ENCODE results near the gene CDKL5. TPM values are rescaled to one million over a fixed set of nuclear protein-coding genes. Genes with fewer than 3 reads are reported as not detected.
A peak's percentile ranks its signal among the peaks of the same experiment; 100 is the strongest.

CDKL5 gene
- total RNA-seq, 2 donors from 2014 or later, result 4.2 to 5.0 TPM

DNA sequence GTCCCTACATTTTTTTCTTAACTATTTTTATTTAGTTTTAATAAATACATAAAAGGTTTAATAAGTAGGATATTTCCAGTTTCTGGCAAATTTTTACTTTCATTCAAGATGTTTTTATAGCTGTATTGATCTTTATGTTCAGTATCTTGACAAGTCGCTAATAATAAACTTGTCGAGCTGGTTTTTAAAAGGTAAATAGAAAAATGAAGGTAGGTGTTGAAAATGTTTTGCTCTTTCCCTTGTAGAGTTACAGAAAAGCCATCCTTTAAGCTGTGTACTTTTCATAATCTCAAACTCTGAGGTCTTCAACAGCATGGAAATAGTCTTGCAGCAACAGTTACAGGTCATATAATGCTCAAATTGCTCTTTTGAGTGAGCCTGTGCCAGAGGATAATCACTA lies 193.9 kb downstream of the CDKL5 start:
- DNase-seq (no peak), ATAC-seq (peak; percentile 30)
- intact Hi-C loops (cut with DNase I, micrococcal nuclease), result no loop called here

GRCh38 chrX:18620349-18620748 lies 194.9 kb downstream of the CDKL5 start:
- intact Hi-C loops (cut with DNase I, micrococcal nuclease), result no loop called here
- DNase-seq, result peak in 1 of 2 donors; percentile 7
- peak; percentile 33 for ATAC-seq

DNA sequence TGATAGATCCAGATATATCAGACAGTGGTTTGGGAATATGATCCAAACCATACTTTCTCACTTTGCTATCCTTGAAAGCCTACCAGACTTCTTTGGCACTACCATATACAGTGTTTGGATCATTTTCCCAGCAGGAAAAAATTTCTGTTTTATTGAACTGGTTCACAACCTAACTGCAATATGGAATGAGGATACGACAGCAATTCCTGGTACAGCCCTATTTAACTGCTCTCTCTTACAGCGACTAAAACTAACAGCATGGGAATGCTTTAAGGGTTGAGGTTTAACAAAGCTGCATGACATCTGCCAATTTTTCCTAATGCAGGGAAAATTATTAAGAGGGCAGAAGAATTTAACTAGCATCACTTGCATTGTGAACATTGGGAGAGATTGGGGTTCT lies 199.2 kb downstream of the CDKL5 start:
- intact Hi-C loops (cut with DNase I, micrococcal nuclease), result no loop called here
- no peak for DNase-seq
- peak; percentile 87 for ATAC-seq

- intact Hi-C loops (cut with DNase I, micrococcal nuclease), result no loop called here
- DNase-seq, result no peak
- ATAC-seq, result no peak
Measured at GRCh38 chrX:18630934-18631333, 205.5 kb downstream of the CDKL5 start.

DNA sequence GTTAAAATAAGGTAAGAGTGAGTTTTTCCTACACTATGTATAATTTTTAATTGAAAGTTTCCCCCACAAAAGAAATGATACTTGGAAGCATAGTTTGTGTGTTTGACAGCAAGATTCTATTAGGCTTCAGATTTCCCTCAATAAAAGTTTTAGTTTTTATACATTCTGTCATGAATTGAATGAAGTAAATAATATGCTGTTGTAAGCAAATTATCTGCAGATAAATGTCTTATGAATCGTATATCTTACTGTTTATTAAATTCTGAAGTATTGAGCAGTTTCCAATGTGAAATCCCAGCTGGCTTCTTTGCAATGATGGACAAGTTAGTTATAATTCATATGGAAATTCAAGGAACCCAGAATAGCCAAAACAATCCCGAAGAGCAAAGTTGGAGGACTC lies 213.0 kb downstream of the CDKL5 start:
- intact Hi-C loops (cut with DNase I, micrococcal nuclease), result no loop called here
- ATAC-seq, result no peak
- no peak for DNase-seq

- intact Hi-C loops (cut with DNase I, micrococcal nuclease), result no loop called here
- DNase-seq (no peak), ATAC-seq (no peak)
Measured at GRCh38 chrX:18639280-18639679, 213.9 kb downstream of the CDKL5 start.

- intact Hi-C loops (cut with DNase I, micrococcal nuclease), result no loop called here
- DNase-seq (no peak), ATAC-seq (no peak)
Measured at GRCh38 chrX:18640686-18641085, 215.3 kb downstream of the CDKL5 start.

- DNase-seq, result no peak
- intact Hi-C loops (cut with DNase I, micrococcal nuclease), result no loop called here
Measured at GRCh38 chrX:18643243-18643642, 217.8 kb downstream of the CDKL5 start.

GRCh38 chrX:18643853-18644252 lies 218.4 kb downstream of the CDKL5 start:
- intact Hi-C loops (cut with DNase I, micrococcal nuclease), result no loop called here
- ATAC-seq (no peak), DNase-seq (no peak)

More at GRCh38 chrX:18643243-18643642, 217.8 kb downstream of the CDKL5 start:
- no peak for ATAC-seq

GRCh38 chrX:18647621-18648020 lies 222.2 kb downstream of the CDKL5 start:
- ATAC-seq (no peak), DNase-seq (no peak)
- intact Hi-C loops (cut with DNase I, micrococcal nuclease), result no loop called here

GRCh38 chrX:18649498-18649951 lies 224.1 kb downstream of the CDKL5 start:
- DNase-seq (no peak), ATAC-seq (no peak)

GRCh38 chrX:18650662-18651061 lies 225.3 kb downstream of the CDKL5 start:
- ATAC-seq (no peak), DNase-seq (no peak)
- intact Hi-C loops (cut with DNase I, micrococcal nuclease), result no loop called here

More at GRCh38 chrX:18649498-18649951, 224.1 kb downstream of the CDKL5 start:
- intact Hi-C loops (cut with DNase I, micrococcal nuclease), result no loop called here

GRCh38 chrX:18652636-18653035 lies 227.2 kb downstream of the CDKL5 start:
- ATAC-seq (no peak), DNase-seq (no peak)
- intact Hi-C loops (cut with DNase I, micrococcal nuclease), result no loop called here

GRCh38 chrX:18654875-18655836 lies 229.7 kb downstream of the CDKL5 start:
- DNase-seq (no peak), ATAC-seq (no peak)
- intact Hi-C loops (cut with DNase I, micrococcal nuclease), result no loop called here

GRCh38 chrX:18661273-18661672 lies 235.9 kb downstream of the CDKL5 start:
- no peak for DNase-seq
- intact Hi-C loops (cut with DNase I, micrococcal nuclease), result no loop called here
- ATAC-seq, result no peak

GRCh38 chrX:18664947-18665346 lies 239.5 kb downstream of the CDKL5 start:
- ATAC-seq (no peak), DNase-seq (no peak)
- intact Hi-C loops (cut with DNase I, micrococcal nuclease), result no loop called here

DNA sequence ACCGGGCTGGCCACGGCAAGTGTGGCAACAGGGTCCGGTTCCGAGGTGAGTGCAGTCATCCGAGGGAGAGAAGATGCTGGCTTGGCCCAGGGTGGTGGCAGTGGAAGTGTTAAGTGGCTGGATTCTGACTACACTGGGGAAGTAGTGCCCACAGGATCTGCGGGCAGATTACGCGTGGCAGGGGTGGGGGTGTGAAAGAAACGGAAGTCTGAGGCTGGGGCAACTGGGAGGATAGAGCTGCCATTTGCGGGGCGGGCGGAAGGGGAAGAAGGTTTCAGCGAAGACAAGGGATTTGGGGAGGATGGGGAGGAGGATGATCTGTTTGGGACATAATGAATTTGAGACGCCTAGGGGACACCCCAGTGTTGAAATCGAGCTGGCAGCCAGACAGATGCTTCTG lies 241.2 kb downstream of the CDKL5 start:
- intact Hi-C loops (cut with DNase I, micrococcal nuclease), result no loop called here
- DNase-seq (no peak), ATAC-seq (no peak)

DNA sequence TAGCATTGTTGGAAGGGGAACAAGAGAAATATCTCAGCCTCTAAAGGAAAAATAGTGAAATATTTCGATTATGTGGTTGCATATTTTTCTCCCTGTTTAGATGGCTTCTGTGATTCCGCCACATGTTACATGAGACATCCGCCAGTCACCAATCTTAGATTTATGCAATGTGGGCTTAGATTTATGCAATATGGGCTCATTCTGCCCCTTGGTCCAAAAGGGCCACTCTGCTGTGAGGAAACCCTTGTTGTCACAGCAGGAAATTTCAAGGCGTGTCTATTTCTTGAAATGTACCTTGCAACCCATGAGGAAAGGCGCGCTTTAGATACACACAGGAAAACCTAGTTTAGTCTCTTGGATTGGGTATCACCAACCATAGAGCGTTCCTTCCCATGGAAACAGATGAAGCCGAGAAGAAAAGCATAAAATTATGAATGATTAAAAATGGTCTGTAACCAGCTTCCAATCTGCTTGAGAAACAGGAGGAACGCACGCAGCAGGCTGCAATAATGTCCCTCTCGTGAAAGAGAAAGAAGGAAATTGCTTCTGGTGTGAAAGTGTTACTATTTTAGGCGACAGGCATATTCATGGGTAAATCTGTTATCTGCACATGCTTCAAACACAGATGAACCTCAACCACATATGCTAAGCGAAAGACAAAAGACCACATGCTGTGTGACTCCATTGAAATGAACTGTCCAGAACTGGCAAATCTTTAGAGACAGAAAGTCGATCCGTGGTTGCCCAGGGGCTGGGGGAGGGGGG lies 242.8 kb downstream of the CDKL5 start:
- DNase-seq, result no peak
- ATAC-seq, result no peak

DNA sequence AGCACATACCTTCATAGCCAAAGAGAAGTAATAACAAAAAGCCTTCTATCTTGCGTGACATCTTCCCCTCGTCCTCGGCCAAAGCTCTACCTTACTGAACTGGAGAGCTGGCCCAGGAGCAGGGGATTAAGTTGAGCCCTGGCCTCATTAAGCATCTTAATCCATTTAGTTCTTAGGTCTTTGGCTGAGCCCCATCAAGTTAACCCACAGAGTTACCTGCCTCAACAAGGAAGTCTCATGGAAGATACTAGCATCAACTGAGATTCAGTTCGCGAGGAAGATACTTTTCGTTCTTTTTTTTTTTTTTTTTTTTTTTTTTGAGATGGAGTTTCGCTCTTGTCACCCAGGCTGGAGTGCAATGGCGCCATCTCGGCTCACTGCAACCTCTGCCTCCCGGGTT lies 246.6 kb downstream of the CDKL5 start, which contains the start of gene RS1:
TSS of gene RS1 (minus strand) at position 101 of the 400 bp plus-strand sequence. CDS start at position 61, 40 bp downstream.
- no peak for ATAC-seq
- DNase-seq, result no peak
- intact Hi-C loops (cut with DNase I, micrococcal nuclease), result no loop called here

More for the DNA sequence above, 242.8 kb downstream of the CDKL5 start:
- intact Hi-C loops (cut with DNase I, micrococcal nuclease), result no loop called here

GRCh38 chrX:18674417-18674787 lies 249.0 kb downstream of the CDKL5 start:
- intact Hi-C loops (cut with DNase I, micrococcal nuclease), result no loop called here
- DNase-seq, result peak; percentile 27 to 41
- peak; percentile 58 for ATAC-seq
